HG03103 (cell line): ENCODE results near the gene METTL22.

ENCODE experiments used
- ATAC-seq: cut with Tn5 transposase; IDR thresholded peaks from one replicate; pipeline ENCODE4 v1.9.1; 2021; ENCODE audit warnings: low read depth; ENCODE audit not compliant: unreplicated experiment

METTL22 gene

DNA sequence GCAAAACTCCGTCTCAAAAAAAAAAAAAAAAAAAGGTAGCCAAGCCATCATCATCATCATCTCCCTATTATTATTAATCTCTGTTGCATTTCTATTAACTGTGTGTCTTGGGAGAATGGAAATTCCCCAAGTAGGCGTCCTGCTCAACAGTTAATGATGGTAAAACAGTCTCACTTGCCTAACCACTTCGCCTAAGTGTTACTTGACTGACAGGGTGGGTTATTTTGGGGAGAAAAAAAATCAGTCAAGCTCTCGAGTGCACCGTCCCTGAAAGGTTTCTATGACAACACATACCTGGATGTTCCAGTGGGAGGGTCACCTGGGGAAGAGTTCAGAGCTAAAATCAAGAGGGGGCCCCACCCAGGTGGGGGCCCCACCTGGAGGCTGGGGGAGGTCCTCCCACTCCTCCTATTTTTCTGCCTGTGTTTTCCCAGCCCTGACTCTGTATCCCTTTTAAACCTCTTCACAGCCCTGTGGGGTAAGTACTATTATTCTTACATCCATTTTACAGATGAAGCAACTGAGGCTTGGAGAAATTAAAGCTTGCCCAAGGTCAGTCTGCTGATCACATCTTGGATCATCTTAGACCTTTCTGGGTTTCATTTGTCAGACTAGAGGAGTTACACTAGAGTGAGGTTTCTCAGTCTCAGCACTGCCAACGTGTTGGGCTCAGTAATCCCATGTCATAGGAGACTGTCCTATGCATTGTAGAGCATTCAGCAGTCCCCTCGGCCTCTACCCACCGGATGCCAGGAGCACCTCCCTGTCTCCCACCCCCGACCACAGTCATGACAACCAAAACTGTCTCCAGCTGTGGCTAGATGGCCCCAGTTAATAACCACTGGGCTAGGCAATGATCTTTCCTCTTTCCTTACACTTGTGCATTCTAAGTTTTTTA lies 41.9 kb downstream of the METTL22 start:
- ATAC-seq = no peak

DNA sequence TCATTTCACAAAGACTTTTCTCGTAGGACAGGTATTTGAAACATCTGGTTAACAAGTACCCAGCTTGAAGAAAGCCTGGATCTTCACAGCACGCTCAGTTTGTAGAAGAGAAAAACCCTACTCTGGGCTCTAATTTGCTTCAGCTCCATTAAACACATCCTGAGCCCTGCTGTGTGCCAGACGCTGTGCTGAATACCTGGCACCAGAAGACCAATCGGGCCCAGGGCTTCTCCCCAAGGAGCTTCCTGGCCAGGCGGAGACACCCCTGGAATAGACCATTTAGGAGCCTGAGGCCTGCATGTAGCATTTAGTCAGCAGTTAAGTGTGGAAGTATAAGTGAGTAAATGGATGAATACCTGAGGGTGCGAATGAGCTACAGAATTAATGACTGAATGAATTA lies 44.0 kb downstream of the METTL22 start:
- no peak for ATAC-seq

DNA sequence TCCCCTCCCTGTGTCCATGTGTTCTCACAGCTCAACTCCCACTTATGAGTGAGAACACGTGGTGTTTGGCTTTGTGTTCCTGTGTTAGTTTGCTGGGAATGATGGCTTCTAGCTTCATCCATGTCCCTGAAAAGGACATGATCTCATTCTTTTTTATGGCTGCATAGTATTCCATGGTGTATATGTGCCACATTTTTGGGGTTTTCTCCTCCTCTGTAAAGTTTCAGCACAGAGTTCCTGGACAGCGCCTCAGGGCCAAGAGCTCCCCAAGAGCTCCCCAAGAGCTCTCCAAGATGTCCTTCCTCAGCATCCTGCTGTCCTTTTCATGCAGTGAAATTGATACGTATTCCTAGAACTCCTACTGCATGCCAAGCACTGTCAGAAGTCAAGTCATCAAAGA lies 46.0 kb downstream of the METTL22 start:
- ATAC-seq = no peak

DNA sequence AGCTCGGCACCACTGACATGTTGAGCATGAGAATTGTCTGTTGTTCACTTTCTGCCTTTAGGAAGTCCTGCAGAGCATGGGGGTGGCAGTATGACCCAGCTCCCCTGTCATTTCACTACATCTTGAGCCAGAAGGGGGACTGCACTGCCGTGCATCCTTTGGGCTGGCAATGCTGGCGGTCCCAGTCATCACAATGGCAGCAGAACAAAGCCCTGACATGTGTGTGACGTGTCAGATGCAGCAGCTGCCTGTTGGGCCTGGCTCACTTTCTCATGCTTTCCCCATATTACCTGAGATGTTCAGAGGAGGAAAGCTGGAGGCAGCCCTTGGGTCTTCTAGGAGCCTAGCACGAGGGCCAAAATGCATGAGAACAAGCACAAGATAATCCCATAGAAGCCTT lies 46.6 kb downstream of the METTL22 start:
- no peak for ATAC-seq

DNA sequence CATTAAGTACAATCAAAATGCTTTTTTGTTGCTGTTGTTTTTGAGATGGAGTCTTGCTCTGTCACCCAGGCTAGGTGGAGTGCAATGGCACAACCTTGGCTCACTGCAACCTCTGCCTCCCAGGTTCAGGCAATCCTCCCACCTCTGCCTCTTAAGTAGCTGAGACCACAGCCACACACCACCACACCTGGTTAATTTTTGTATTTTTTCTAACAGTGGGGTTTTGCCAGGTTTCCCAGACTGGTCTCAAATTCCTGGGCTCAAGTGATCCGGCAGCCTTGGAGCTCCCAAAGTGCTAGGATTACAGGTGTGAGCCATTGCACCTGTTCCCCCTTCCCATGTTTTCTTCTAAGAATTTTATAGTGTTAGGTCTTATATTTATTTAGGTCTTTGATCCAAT lies 48.0 kb downstream of the METTL22 start:
- ATAC-seq = no peak

DNA sequence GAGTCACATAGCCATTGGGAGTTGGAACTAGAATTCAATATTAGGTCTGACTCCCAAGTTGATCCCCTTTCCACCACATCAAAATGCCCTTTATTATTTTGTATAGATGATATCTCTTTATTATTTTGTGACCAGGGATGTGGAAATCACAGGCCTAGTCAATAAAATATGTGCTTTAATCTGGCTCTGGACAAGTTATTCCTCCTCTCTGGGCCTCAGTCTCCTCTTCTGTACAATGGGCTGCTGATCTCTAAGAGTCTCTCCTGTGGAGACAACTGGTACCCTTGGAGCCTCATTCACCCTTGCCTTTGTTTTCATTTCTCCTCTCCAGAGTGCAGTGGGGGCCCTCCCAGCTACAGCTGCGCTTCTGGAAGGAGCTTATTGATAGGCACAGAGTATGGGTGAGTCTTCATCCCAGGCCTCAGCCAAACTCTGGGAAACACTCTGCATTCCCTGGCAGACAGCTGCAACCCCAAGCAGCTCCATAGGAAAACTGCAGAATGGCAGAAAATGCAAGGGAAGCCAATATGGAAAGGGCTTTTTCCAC lies 48.6 kb downstream of the METTL22 start:
- ATAC-seq = no peak

DNA sequence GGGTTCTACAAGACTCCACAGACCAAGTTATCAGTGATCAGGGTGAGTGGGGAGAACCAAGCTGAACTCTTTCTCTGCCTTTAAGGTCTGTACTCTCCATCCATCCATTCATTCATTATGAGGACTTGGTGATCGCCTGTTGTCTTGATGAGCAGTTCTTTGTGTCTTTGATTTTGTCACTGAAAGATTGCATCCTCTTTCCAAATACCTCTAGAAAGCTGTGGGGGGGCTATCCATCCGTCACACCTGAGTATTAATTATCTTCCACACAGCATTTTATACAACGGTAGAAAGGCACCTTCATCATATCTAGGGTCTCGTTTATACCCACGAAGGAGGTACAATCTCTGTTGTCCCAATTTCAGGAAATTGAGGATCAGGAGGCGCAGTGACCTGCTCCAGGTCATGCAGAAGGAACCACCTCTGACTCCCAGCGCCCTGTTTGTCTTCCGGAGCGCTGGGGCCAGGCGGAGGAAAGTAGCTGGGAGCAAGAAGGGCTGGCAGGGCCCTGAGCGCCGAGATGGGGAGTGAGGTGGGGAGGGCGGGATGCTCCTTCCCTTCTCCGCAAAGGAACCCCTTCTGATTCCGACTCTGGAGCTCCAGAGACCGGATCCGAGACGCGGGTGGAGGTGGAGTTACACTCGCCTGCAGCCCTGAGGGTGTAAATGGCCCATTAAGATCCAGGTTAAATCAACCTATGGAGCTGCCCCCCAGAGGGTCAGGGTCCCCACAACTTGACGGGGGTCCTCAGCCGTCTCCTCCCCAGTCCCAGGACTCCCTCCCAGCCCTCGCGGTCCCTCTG lies 52.3 kb downstream of the METTL22 start:
- ATAC-seq = peak; percentile 31

DNA sequence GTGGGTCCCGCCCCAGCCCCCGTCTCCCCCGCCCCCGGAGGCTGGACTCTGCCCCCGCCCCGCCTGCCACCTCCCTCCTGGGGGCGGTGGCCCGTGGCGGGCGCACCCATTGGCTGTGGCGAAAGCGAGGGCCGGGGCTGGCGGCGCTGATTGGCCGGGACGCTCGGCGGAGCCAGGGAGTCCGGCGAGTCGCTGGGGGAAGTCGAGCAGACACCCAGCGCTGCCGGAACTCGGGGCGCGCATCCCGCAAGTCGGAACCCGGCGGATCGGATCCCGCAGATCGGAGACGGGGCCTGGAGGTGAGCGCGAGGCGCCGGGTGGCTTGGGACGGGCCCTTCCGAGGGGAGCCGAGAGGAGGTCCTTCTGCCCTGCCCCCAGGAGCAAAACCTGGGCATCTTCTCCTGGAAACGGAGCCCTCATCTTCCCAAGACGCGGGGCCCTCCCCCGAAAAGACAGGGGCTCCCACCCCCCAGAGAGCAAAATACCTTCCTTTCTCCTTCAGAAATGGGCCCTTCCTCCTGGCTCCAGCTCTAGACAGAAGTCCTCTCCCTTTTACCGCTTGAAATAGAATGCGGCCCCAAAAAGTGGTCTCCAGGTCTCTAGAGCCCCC lies 53.0 kb downstream of the METTL22 start, which contains the start of gene ABAT:
Gene ABAT (plus strand): TSS at position 205 of the 610 bp plus-strand sequence. CDS start 61,123 bp downstream, outside the sequence.
- ATAC-seq = peak; percentile 99

DNA sequence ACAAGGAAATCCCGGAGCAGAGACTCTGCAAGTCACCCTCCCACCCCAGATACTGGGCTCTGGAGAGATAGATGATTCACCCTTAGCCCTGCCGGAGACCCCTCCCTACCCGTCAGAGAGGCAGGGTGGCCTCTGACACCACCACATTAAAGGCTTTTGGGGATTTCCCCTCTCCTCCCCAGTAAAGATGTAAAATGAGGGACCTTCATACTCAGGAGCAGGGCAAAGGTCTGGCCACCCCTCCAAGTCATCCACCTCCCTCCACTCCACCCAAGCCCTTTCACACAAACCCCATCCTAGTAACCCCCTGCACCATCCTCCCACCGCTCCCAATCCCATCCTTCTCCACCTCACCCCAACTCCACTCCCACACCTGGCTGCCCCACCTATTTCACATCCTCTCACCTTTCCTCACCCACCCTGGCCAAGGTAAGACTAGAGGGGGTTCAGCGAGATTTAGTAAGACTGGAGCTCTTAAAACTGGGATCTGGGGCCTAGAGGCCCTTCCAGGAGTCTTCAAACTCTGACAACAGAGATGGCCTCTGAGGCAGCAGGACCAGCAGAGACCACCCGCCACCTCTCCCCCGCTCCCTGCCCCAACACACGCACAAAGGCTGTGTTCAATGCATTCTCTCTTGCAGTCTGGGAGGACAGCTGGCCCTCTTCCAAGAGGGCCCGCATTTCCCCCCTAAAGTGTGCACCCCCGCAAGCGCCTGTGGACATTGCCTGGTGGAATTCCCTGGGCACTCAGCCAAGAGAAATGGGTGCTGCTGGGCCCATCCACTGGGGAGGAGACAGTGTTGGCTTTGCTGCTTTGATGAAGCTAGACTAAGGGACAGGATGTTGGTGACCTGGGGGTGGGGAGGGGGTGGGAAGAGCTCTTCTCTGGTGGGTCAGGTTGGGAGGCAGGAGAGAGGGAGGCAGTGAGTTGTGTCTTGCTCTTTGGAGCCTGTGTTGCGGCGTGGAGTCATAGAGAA lies 54.0 kb downstream of the METTL22 start:
- ATAC-seq = no peak

DNA sequence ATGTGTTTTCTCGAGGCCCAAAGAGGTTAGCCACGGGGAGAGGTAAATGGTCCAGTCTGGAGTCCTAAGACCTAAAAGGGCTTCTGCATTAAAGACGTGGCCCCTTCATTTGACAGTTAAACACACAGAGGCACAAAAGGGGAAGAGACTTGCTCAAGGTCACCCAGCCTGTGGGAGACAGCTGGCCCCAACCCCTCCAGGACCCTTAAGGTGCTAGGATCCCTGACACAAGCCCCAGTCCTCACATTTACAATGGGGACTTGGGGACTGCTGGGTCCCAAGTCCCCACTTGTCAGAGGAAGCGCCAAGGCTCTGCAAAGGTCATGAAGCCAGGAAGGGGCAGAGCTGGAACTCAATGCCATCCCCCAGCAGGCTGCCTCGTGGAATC lies 54.7 kb downstream of the METTL22 start:
- no peak for ATAC-seq

DNA sequence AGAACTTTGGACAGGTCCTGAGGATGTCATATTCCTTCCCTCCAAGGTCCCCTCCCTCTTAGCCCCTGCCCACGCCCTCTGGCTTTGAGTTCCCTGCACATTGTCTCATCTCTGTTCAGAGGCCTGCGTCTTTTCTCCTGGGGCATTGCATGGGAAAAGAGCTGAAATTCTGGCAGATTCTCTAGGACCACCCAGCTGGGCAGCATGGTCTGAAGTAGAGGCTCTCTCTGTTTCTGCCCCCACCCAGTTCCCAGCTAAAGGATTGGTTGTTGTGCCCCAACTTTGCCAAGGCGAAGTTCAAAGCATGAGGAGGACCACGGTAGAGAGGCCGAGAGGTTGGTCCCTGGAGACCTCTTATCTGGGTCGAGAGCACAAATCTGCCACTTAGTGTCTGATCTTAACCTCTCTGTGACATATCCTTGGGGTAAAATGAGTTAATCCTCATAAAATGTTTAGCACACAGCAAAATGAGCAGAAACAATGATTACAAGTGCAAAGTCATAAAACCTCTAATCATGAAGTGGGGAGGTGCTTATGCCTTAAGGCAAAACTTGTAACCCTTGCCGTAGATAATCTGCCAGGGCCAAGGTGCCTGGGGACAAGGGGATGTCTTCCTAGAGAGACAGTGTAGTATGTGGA lies 55.4 kb downstream of the METTL22 start:
- no peak for ATAC-seq

DNA sequence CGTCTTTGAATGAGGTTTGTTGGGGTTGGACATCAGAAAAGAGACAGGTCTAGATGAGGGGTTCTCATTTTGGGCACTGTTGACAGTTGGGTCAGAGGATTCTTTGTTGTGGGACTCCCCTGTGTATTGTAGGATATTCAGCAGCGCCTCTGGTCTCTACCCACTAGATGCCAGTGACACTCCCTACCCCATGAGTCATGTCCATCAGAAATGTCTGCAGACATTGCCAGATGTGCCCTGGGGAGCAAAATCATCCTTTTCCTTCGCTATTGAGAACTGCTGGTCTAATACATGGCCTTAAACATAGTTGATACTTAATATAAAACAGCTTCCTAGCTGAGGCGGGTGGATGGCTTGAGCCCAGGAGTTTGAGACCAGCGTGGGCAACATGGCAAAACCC lies 56.0 kb downstream of the METTL22 start:
- no peak for ATAC-seq

DNA sequence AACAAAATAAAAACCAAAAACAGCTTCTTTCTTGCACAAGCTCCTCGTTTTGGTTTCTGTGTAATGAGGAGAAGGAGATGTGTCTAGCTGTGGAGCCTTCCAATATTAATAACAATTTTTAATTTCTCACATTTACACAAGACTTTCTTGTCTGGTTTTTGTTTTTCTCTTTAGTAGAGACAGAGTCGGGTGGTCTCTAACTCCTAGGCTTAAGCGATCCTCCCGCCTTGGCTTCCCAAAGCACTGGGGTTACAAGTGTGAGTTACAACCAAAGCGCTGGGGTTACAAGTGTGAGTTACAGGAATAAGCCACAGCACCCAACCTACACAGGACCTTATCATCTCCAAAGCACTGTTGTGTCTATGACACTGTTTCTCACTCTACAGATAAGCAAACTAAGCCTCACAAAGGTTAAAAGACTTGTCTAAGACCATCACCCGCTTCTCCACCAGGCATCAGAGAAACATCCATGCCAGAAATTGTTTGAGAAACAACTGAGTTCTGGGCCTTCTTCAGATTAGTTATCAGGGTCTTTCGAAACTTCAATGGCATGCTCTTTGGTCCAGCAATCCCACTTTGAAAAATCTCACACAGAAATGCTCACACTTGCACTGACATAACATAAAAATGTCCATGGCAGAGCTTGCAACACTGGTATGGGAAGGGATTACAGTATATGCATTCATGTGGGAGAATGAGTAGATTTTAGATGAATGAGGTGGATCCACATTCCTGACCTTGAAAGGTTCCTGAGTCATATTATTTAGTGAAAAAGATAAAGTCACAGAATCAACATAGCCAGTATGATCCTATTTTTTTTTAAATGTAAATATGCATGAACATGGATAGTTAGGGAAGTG lies 56.8 kb downstream of the METTL22 start:
- no peak for ATAC-seq

DNA sequence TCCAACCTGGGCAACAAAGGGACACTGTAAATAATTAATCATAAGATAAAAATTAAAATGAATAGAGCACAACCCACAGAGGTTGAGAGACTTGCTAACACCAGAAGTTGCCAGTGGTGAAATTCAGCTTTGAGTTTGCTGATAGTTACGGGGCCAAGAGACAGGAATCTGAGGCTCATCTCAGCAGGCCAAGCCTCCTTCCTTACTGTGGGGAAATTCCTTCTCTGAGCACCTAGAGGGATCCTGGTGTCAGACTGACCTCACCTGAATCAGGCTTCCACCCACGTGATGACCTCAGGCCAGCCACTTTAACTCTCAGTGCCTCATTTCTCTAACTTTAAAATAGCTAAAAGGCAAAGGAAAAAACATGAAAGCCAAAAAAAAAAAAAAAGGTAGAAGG lies 57.7 kb downstream of the METTL22 start:
- ATAC-seq = no peak

DNA sequence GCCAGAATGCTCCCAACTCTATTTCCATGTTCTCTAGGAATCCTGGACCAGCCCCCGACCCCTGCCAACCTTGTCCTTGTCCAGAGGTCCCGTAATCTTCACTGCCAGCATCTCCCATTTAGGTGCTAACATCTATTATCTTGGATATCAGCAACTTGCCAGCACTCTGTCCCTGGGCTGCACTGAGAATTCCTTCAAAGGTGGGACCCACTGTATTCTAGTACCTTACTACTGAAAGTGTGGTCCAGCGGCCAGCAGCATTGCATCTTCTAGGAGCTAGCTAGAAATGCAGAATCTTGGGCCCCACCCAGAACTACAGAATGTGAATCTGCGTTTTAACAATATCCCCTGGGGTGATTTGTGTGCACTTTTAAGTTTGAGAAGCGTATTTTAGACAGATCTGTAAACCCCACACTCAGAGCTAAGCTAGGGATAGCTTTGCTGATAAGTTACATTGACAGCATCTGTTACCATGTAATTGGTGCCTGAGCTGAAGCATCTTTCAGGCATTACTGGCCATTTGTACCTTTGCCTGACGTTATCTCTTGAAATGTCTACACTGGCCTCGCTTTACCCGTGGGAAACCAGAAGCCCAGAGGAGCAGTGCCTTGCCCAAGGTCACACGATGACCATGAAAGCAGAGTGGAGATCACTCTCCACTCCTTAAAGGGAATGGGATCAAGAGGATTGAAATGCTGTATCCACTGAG lies 61.2 kb downstream of the METTL22 start:
- no peak for ATAC-seq

DNA sequence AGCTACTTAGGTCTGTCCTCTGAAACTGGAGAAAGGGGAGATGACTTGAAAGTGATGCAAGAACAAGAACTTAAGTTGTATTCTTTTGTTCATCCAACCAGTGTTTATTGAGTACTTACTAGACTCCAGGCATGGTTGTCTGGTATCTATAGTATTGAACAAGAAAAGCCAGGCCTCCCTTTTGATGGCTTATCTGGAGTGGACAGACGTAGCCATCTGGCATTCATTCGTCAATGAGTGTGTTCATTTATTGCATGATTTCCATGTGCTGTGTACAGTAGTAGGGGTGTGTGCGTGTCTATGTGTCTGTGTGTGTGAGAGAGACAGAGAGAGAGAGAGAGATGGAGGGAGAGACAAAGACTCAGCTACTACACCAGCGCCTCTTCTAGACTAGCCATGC lies 62.1 kb downstream of the METTL22 start:
- no peak for ATAC-seq

DNA sequence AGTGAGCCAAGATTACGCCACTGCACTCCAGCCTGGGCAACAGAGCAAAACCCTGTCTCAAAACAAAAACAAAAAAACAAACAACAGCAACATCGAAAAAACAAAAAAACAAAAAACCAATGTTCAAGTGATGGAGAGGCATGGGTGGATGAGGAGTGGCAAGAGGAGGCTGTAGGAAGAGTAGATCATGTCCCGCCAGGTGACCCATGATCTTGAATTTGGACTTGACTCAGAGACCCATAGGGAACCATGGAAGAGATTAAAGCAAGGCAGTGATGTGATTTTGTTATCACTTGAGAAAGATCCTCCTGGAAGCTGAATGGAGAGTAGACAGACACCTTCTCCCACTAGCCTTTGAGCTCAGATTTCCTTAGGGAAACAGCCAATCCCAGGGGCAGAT lies 64.1 kb downstream of the METTL22 start:
- no peak for ATAC-seq
